HG02884 (cell line): ENCODE data around the gene PRDM5.
A peak's percentile ranks its signal among the peaks of the same experiment; 100 is the strongest.

Source experiments
- ATAC-seq: cut with Tn5 transposase; IDR thresholded peaks from one replicate; pipeline ENCODE4 v1.9.1; 2021; ENCODE audit warnings: mild to moderate bottlenecking, moderate library complexity; ENCODE audit not compliant: unreplicated experiment

The PRDM5 gene

DNA sequence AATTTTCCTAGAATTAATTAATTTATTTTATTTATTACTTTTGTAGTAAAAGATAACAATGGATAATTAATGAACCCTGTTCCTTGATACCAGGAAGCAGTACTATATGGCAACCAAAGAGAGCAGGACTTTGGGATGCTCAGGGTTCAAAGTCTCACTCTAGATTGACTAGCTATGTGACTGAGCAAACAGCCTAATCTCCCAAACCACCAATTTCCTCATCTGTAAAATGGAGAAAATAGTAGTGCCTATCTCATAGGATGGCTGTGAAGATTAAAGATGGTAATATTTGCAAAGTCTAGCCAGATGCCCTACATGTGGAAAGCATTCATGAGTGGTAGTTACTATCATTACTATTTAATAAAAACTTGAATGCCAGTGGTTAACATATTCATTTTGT, 97.6 kb downstream of the PRDM5 start:
- ATAC-seq = no peak

DNA sequence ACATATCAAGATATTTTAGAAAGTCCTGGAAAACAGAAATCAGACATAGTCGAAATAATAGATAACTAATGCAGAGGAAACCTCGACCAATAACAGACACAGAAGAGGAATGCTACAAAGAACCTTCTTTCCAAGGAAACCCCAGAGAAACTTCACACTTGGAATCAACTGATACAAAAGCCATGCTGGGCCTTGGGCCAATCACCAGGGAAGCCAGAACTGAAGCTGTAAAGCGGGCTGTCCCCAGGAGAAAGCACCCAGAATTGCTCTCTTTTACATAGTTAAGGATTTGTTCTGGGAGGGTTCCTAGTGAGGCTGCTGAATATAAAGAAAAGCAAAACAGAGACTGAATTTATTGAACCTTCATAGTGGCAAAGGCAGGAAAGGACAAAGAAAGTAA, 100.5 kb downstream of the PRDM5 start:
- no peak for ATAC-seq

DNA sequence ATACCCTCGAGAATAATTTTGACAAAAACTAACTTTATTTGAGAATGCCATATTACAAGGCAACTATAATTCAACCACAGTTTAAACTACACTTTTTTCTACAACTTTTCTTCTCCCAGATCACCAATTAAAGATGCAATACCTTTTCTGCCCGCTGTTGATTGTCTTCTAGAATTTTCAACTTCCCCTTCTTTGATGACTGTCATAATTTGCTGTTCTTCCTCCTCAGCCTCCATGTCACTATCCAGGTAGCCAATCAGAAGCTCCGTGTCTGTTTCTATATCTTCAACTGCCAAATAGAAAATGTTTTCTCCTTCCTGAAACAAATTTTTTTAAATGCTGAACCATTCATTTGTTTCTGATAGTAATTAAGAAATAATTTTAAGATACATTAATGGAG, 101.5 kb downstream of the PRDM5 start:
- no peak for ATAC-seq

DNA sequence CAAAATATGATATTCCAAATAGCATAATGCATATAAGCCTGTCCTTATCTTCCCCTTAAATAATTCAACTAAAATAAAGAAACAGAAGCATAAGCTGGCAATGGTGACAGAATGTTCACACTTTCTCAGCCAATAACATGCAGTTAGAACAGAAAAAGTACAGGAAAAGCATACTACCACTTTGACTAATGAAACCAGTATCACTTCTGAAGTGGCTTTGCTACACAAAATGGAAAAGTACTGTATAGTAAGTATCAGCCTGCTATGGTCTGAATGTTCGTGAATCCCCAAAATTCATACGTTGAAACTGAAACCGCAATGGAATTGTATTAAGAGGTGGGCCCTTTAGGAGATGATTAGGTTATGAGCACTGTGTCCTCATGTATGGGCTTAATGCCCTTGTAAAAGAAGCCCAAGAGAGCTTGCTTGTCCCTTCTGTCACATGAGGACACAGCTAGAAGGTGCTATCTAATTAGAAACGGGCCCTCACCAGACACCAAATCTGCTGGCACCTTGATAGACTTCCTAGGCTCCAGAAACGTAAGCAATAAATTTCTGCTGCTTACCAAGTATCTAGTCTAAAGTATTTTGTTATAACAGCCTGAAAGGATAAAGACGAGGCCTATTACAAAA, 102.6 kb downstream of the PRDM5 start:
- ATAC-seq = no peak

DNA sequence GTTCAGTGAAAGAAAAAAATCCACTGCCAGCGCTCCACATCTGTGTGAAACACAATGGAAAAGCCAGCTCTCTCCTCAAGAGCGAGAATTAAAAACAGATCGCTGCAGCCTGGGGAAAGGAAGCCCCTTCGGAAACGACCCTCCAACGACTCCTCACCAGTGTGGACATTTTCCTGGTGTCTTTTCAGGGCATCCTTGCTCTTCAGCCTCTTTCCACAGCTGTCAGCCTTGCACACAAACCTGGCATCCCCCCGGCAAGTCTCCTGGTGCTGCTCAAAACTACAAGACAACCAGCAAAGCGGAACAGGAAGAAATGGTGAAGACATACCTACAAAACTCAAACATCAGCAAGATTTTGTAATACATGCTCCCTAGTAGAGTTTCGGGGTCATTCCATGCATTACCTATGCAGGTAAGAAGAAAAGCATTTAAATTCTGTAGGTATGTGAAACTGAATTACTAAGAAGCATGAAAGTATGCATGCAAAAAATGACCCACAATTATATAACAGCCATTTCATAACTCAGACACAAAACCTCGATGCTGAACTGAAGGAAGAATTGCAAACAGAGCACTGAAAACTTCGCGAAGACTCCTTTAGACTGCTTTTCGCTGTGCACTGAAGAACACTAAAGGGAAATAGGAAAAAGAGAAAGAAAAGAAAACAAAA, 106.1 kb downstream of the PRDM5 start:
- no peak for ATAC-seq

DNA sequence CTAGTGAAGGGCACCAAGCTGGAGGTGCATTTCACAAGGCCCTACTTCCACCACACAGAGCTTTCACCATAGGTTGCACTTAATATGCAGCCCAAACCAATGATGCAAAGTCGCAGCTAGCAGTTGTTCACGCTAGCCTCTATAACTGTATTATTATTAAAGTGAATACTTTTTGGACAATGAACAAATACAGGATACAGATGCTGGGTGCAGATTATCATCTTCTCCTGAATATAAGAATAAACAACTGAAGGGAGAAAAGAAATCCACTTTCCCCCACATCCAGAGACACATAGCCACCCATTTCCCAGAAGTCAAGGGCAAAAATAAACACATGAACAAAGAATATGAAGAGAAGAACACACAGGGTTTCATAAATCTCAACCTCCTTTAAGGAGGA, 107.2 kb downstream of the PRDM5 start:
- no peak for ATAC-seq

DNA sequence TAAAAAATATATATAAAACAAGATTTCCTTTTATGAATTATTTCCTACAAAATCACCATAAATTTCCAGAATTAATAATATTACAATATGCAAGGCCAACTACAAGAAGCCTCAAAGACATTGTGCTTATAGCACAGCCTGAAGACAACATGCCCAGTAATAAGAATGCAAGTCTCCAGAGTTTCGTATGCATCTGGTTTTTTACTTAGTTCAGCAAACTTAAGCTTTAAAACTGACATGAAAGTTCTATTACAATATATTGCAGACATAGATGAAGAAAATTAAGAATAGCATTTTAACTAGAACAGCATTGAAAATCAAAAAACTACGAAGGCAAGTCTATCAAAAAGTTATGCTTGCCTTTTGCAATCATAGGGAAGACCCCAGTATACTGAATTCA, 107.6 kb downstream of the PRDM5 start:
- no peak for ATAC-seq

DNA sequence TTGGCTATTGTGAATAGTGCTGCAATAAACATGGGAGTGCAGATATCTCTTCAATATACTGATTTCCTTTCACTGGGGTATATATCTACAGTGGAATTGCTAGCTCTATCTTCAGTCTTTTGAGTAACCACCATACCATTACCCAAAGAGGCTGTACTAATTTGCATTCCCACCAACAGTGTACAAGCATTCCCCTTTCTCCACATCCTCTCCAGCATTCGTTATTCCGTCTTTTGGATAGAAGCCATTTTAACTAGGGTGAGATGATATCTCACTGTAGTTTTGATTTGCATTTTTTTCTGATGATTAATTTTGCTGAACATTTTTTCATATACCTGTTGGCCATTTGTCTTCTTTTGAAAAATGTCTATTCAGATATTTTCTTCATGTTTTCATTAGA, 110.3 kb downstream of the PRDM5 start:
- ATAC-seq = no peak

DNA sequence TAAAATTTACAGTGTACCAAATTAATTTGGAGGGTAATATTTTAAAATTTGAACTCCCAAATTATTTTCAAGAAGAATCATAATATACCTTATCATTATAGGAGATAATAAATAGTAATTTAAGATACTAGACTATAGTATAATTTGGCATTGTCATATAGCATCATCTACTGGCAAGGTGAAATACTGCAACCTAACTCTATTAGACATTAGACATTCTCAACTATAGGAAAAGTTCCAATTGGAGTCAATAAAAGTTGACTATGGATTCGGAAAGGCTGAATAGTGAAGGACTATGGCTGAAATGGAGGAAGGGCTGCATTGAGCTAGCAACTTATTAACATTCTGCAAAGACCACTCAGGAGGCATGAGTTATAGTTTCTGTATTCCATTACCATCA, 113.0 kb downstream of the PRDM5 start:
- no peak for ATAC-seq

DNA sequence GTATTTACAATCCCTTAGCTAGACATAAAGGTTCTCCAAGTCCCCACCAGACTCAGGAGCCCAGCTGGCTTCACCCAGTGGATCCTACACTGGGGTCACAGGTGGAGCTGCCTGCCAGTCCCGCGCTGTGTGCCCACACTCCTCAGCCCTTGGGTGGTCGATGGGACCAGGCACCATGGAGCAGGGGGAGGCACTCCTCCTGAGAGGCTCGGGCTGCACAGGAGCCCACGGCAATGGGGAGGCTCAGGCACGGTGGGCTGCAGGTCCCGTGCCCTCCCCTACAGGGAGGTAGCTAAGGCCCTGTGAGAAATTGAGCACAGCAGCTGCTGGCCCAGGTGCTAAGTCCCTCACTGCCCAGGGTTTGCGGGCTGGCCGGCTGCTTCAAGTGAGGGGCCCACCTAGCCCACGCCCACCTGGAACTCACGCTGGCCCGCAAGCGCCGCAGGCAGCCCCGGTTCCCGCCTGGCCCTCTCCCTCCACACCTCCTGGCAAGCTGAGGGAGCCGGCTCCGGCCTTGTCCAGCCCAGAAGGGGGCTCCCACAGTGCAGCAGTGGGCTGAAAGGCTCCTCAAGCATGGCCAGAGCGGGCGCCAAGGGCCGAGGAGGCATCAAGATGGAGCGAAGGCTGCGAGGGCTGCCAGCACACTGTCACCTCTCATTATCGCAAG, 113.9 kb downstream of the PRDM5 start:
- ATAC-seq = no peak

DNA sequence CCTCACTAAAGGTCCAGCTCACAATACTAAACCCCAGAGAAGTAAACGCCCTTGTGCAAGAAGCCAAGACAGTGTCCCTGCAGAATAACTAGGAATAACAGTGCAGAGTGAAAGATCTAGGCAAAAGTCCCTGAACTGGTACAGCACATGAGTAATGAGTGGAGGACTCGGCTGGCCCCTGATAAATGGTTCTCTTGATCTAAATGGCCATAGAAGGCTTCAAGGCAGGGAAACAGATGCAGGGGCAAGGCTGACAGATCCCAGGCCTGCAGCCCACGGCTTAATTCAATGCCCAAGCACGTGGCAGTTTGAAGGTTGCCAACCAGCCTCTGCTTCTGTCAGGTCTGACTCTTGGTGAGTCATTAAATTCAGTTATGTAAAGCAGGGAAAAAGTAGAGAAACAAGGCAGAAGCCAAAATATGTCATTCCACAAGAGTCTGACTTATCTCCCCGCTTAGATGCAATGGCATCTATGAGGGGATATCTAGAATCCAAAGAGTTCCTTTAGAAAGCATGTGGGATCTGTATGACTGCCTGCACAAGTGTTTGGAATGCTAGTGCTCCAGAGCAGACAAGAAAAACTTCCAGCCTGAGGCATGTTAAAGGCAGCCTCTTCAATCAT, 121.3 kb downstream of the PRDM5 start:
- no peak for ATAC-seq

DNA sequence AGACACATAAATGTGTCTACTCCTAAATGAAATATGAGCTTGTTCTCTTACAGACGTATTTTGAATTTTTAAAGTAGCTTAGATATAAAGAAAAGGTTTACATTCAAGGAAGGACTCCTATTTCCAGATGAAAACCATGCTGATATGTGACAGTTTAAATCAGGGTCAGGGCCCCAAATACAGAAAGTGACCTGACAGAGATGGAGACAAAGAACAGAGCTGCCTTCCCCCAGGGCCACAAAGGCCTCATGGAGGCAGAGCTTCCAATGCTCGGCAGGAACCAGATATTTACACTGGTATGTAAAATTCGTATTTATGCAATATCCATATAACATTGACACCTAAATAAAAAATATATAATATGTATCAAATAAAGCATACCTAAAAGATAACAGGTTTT, 124.0 kb downstream of the PRDM5 start:
- ATAC-seq = no peak

DNA sequence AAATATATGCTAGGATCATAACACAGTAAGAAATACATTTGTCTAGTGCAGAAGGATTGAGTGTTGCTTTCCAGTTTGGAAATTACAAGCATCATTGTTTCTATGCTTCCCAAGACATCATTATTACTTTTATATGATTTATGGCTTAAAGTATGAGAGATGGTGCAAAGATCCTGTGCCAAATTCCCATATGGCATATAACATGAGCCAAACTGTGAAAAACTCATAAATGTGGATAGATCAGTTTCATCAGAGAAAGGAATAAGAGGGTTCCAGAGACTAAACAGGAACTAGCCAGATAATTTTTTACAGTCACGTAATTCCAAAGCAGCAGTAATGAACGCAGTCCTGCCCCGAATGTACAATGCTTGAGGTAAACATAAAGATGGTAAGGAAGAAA, 126.3 kb downstream of the PRDM5 start:
- no peak for ATAC-seq

DNA sequence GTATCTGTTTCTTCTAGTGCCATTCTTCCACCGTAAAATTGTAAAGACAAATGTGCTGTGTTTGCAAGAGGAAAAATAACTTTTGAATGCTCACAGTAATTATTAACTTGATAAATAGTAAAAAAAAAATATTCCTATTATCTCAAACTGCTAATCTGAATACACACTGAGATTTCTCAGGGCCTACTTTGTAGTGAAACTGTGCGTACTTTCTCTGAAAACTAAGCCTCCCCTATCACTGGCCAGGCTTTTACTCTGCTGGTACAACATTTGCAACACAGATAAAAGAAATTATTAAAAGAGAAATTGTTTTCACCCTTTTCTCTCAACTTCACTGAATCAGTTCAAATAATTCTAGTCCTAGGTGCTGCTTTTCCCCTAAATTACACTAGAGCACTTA, 137.3 kb downstream of the PRDM5 start:
- ATAC-seq = no peak

DNA sequence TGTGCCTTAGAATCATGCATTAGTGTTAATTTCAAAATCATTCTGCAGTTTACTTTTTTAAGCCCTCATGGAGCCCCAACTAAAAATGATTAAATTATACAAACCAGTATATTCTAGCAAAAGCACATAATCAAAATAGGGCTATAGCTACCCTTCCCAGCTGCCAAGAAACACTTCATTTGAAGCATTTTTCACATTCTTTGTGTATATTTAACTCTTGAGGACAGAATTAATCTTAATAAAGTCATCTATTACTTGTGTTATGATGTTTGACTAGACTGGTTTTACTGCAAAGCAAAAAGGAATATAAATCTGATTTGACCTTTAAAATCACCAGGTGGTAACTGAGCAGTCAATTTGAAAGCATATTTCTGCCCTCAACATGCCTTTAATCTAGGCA, 145.1 kb downstream of the PRDM5 start:
- ATAC-seq = no peak

DNA sequence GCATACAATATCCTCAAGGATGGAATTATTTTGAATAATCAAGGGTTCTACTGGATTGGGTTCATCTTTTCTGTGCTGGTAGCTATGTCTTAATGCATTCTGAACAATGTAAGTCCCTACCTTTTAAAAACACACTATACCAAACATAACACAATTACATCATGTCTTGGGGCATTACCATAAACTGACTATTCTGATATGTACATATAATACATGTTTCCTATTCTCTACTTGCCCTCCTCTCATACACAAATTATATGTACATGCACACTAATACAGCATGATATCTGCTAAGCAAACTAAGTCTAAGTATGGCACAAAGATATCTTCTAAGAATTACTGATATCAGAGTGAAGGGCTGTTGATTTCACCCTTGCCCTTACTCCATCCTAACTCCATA, 147.1 kb downstream of the PRDM5 start:
- no peak for ATAC-seq

DNA sequence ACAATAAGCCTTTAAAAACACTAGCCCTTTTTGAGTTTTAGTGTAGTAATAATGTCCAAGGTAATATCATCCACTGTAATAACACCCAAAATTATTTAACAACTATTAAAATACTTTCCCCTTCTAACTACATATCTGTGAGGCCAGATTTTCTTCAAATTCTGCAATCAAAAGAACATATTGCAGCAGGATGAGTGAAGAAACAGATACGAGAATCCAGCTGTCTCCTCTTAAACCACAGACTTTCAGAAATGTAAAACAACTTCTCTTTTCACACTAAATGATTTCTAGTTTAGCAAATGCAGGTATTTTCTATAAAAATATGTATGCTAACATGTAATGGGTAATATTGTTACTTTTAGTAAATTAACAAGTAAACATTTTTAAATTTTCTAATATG, 148.9 kb downstream of the PRDM5 start:
- no peak for ATAC-seq

DNA sequence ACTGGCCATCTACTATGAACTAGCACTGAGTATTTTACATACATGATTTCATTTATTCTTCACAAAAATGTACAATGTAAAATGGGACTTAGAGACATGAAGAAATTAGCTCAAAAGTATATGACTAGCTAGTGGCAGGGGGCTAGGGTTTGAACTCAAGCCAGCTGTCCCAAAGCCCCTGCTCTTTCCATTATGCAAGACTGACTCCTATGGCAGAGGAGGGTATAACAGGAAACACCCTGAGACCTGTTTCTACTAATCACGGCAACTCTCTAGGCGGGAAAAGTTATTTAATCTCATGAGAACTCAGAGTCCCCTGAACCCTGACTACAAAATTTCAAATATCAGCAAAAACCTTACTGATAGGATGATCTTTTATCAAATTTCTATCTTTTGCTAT, 150.6 kb downstream of the PRDM5 start:
- ATAC-seq = no peak

DNA sequence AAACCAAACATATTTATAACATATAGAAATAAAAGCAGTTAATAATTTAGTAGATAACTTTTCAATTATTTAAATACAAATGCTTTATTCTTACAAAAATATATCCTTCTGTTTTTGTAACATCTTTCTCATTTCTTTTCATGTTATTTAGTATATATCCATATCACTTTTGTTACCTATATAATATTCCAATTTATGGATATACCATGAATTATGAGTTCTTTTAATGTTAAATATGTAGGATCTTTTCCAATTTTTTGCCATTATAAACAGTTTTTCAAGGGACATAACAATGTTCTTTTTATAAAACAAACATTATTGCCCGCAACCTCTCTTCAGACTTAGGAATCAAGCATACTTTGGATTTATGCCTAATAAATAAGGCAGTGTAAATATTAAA, 151.6 kb downstream of the PRDM5 start:
- no peak for ATAC-seq

DNA sequence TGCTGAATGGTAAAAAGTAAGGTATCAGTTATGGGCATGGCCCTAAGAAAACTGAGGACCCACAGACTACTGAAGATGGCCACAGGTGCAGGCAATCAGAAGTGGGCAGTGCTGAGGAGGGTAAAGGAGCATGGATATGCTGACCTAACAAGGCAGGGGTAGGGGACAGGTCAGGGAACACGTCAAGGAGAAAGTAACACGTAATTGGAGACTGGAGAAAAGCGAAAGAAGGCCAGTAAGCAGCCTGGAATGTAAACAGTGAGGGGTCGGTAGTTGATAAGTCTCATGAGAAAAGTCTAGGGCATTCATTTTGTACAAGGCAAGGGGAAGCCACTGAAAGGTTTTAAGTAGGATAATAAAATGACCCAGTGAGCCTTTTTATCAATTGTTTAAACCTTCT, 153.3 kb downstream of the PRDM5 start:
- ATAC-seq = no peak

DNA sequence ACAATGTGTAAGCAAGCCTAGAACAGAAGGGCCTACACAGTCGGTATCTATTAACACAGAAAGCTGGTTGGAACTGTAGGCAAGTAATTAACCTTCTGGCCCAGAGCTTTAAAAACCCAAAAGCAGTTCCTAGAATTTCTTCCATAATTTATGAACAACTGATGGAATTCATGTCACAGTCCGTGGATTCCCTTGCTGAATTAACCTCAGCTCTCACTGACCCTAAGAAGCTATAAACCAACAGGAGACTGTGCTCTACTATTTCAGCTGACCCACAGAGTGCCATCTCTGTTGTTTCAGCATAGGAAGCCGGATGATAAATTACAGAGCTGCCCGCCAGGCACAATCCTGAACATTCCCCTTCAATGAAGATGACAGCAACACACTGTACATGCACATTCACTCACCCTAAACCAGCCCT, 157.3 kb downstream of the PRDM5 start:
- peak; percentile 12 for ATAC-seq

DNA sequence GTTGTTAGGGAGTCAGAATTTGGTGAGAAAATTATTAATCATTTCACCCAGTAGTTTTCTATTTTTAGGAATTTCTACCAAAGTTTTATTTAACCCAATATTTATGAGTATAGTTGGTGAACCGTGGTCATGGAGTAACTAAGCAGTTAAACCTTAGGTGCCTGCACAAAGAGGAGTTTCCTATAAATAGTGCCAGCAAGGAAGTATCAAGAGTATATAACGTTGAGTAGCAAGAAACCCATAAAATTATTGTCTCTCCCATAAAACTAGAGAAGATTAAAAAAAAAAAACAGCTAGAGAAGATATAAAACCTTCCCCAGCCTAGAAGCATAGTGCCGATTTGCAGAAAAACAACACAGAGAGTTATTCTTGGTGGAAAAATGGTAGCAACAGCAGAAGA, 158.9 kb downstream of the PRDM5 start:
- no peak for ATAC-seq
